Glutamatergic neuron (in vitro differentiated cells): ENCODE data around the gene OGT. TPM values are rescaled to one million over a fixed set of nuclear protein-coding genes. Genes with fewer than 3 reads are reported as not detected.

Source experiments
- DNase-seq: peaks from one replicate; pipeline ENCODE4 v3.0.0; 2022
- H3K27ac Mint-ChIP-seq: one replicate; pipeline ENCODE4 v1.8.0; 2020; ENCODE audit warnings: mild to moderate bottlenecking, mixed read lengths, inconsistent platforms; ENCODE audit not compliant: unreplicated experiment
- H3K27me3 Mint-ChIP-seq: one replicate; pipeline ENCODE4 v1.8.0; 2020; ENCODE audit warnings: mild to moderate bottlenecking, moderate library complexity, mixed read lengths, inconsistent platforms; ENCODE audit not compliant: unreplicated experiment
- H3K36me3 Mint-ChIP-seq: one replicate; pipeline ENCODE4 v1.8.0; 2020; ENCODE audit warnings: mild to moderate bottlenecking, mixed read lengths, inconsistent platforms; ENCODE audit not compliant: unreplicated experiment
- H3K4me1 Mint-ChIP-seq: one replicate; pipeline ENCODE4 v1.8.0; 2020; ENCODE audit warnings: mild to moderate bottlenecking, low read depth, mixed read lengths, inconsistent platforms; ENCODE audit not compliant: unreplicated experiment
- H3K4me3 Mint-ChIP-seq: one replicate; pipeline ENCODE4 v1.8.0; 2020; ENCODE audit warnings: mild to moderate bottlenecking, mixed read lengths, inconsistent platforms; ENCODE audit not compliant: unreplicated experiment
- H3K9me3 Mint-ChIP-seq: one replicate; pipeline ENCODE4 v1.8.0; 2020; ENCODE audit warnings: mild to moderate bottlenecking, moderate library complexity, mixed read lengths, inconsistent platforms; ENCODE audit not compliant: unreplicated experiment
- CTCF ChIP-seq: fragments of 200-600 bp; sonication (generic); IDR thresholded peaks from one replicate; pipeline ENCODE4 v1.5.0; 2021; ENCODE audit not compliant: partially characterized antibody, unreplicated experiment
- total RNA-seq: library from RNA; stranded (reverse); fragmentation: NEBNext Ultra II Directional; extraction: Animal tissue kit (Norgen Biotek cat#: 25700); gene quantifications from one replicate; pipeline ENCODE4 v1.2.1, GENCODE V29; 2021; ENCODE audit not compliant: unreplicated experiment

The OGT gene
- total RNA-seq, 1 donor from 2014 or later: 185 TPM

GRCh38 chrX:71599965-71600364 is 67.1 kb downstream of the OGT start:
- peaks cover 1% of the 10 kb centered on the region for H3K27me3 Mint-ChIP-seq

GRCh38 chrX:71603618-71604017 is 70.7 kb downstream of the OGT start:
- H3K4me3 Mint-ChIP-seq: no peak overlapping the region
- peaks cover 12% of the 10 kb centered on the region for H3K36me3 Mint-ChIP-seq
- no peak overlapping the region for H3K27ac Mint-ChIP-seq
- no peak for DNase-seq
- H3K9me3 Mint-ChIP-seq: peaks cover 5% of the 10 kb centered on the region
- TF ChIP-seq CTCF: no peak
- H3K4me1 Mint-ChIP-seq: no peaks in the 10 kb centered on the region
- H3K27me3 Mint-ChIP-seq: peaks cover 1% of the 10 kb centered on the region

More at GRCh38 chrX:71599965-71600364, 67.1 kb downstream of the OGT start:
- H3K9me3 Mint-ChIP-seq: peaks cover 3% of the 10 kb centered on the region
- DNase-seq: no peak
- H3K27ac Mint-ChIP-seq: no peak overlapping the region
- TF ChIP-seq CTCF: no peak
- peaks cover 12% of the 10 kb centered on the region for H3K36me3 Mint-ChIP-seq
- no peak overlapping the region for H3K4me3 Mint-ChIP-seq
- H3K4me1 Mint-ChIP-seq: no peaks in the 10 kb centered on the region

GRCh38 chrX:71604141-71604540 is 71.2 kb downstream of the OGT start:
- no peak overlapping the region for H3K27ac Mint-ChIP-seq
- peaks cover 5% of the 10 kb centered on the region for H3K9me3 Mint-ChIP-seq
- H3K4me1 Mint-ChIP-seq: no peaks in the 10 kb centered on the region
- no peak for TF ChIP-seq CTCF
- DNase-seq: no peak
- peaks cover 15% of the 10 kb centered on the region for H3K36me3 Mint-ChIP-seq
- H3K4me3 Mint-ChIP-seq: no peak overlapping the region
- peaks cover 1% of the 10 kb centered on the region for H3K27me3 Mint-ChIP-seq

- no peak for TF ChIP-seq CTCF
- DNase-seq: no peak
- H3K27me3 Mint-ChIP-seq: peaks cover 1% of the 10 kb centered on the region
- H3K4me1 Mint-ChIP-seq: no peaks in the 10 kb centered on the region
- H3K27ac Mint-ChIP-seq: no peak overlapping the region
- H3K4me3 Mint-ChIP-seq: no peak overlapping the region
- H3K9me3 Mint-ChIP-seq: peaks cover 5% of the 10 kb centered on the region
- peaks cover 16% of the 10 kb centered on the region for H3K36me3 Mint-ChIP-seq
These were observed 72.1 kb downstream of the OGT start for GRCh38 chrX:71604796-71605568.

DNA sequence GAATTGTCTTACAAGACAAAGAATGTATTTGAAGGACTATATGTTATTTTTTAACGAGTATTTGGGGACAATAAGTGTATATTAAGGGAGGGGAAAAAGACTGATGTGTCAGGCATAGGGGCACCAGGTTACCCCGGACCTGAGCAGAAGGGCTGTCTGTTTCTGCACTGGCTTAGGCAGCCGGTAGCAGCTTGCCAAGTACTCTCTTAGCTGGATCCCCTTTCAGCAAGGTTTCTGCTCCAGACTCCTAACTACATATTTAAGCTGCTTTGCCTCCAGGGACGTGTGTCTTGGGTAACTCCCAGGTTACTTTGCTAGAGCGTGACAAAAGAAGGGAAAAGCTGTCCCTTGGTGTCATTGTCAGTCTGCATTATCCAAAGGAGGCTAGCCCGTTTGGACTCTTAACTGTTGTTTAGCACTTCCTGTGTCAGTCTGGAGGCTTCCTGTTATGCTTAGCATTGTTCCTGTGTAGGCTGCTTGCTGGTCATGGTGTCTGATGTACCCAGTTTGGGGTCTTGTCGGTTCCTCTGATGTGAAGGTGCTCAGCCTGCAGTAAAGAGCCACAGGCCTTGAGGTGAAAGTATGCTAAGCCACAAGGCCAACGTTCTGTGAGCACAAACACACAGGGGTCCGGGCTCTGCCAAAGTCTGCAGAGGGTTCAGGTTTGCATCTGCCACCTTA is 73.8 kb downstream of the OGT start:
- peaks cover 5% of the 10 kb centered on the region for H3K9me3 Mint-ChIP-seq
- no peak overlapping the region for H3K4me3 Mint-ChIP-seq
- no peak for TF ChIP-seq CTCF
- H3K27me3 Mint-ChIP-seq: peaks cover 1% of the 10 kb centered on the region
- DNase-seq: no peak
- H3K4me1 Mint-ChIP-seq: no peaks in the 10 kb centered on the region
- peaks cover 23% of the 10 kb centered on the region for H3K36me3 Mint-ChIP-seq
- no peak overlapping the region for H3K27ac Mint-ChIP-seq
